HG02970 (cell line): ENCODE data around the gene KIRREL3.

Experiments used
- ATAC-seq: cut with Tn5 transposase; IDR thresholded peaks from one replicate; pipeline ENCODE4 v1.9.1; 2021; ENCODE audit warnings: mild to moderate bottlenecking, moderate library complexity, moderate number of reproducible peaks; ENCODE audit not compliant: unreplicated experiment, low FRiP score

KIRREL3 gene

GRCh38 chr11:126437731-126438130 lies 562.8 kb downstream of the KIRREL3 start:
- ATAC-seq = no peak

GRCh38 chr11:126436209-126436755 lies 564.3 kb downstream of the KIRREL3 start:
- no peak for ATAC-seq

DNA sequence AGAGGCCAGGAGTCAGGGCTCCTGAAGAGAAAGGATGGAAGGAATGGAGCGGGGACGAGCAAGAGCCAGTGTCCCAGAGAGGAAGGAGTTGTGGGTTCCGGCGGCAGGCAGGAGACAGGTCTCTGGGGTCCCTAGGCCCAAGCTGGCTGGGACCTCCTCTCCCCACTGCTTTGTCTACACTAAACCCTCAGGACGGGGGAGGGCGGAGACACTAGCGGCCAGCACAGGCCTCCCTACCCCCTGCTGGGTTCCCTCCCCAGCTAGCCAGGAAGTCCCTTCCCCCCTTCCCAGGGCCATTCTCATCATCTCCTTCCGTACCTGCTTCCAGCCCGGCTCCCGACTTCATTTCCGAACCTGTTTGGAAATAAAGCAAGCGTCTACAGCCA lies 565.6 kb downstream of the KIRREL3 start:
- ATAC-seq = no peak

DNA sequence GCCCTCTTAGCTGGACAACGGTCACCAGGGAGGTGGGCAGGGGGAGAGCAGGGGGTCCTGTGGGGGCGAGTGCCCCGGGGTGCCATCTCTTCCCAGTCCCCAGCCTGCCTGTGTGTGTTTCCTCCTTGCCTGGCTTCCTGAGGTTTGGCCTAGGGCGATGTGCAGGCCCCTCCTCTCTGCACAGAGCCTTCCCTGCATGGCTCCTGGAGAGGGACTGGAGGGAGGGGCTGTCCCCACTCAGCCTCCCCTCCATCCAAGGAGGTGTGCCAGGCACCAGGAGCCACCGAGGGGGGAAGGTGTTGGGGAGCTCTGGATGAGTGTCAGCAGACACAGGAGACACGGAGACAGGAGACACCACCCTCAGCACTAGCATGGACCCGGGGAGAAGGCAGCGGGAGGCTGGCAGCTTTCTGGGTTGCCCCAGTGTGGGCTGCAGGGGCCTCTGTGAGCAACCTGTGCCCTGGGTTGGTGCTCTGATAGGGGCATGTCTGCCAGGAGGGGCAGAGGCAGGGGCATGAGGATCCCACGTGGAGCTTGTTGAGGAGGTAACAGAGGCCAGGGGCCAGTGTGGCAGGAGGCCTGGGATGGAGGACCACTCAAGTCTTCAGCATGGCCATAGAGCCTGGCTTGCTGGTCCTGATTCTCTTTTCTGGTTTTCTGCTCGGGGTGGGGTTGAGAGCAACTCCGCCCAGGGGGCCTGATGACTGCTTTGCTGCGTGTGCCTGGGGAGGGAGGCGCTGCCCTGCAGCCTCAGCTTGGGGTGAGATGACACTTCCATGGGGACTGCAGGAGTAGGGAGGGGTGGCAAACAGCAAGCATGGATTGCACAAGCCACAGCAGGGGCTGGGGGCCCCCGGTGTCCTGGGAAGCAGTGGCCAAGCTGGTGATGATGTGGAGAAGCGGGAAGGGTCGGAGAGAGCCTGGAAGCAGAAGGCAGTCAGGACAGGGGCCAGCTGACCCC lies 566.3 kb downstream of the KIRREL3 start:
- no peak for ATAC-seq

DNA sequence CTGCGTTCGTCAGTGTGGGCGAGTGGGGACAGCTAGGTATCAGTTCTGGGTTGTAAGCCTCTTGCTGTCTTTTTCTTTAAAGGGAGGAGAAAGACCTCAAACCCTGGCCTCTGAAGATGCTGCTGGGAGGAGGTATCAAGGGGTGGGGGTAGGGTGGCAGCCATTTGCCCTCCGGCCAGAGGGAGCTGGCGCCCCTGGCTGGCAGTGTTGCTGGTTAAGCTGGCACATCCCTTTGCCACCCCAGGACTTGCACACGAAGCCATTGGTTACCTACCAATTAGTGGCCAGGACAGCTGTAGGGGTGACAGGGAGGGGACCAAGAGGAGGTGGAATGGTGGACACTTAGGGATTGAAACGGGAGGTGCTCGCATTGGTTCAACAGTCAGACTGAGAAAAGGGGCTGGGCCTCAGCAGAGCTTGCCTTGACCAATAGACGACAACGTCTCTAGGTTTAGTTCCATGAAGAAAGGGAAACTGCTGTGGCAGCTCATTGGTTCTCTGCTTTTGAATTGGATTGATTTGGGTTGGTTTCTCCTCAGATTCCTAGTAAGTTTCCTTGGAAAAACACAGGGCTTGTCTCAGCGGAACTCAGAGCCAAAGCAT lies 567.2 kb downstream of the KIRREL3 start:
- ATAC-seq = no peak

DNA sequence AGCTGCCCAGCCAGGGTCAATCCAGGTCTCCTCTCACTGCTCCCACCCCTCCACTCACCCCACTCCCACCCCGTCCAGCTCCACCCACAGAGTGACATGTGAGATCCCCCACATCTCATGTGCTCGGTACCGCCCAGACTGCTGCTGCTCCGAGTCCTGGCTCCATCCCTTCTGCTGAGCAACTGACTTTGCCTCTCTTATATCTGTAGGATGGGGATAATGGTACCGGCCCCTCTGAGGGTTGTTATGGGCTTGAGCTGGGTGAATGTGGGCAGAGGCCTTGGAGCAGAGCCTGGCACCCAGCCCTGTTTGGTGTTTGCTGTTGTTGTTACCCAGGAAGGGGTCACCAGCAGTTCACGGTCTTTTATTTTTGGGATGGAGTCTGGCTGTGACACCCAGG lies 568.0 kb downstream of the KIRREL3 start:
- ATAC-seq = no peak

- ATAC-seq = no peak
Observed at GRCh38 chr11:126432065-126432461, 568.5 kb downstream of the KIRREL3 start.

DNA sequence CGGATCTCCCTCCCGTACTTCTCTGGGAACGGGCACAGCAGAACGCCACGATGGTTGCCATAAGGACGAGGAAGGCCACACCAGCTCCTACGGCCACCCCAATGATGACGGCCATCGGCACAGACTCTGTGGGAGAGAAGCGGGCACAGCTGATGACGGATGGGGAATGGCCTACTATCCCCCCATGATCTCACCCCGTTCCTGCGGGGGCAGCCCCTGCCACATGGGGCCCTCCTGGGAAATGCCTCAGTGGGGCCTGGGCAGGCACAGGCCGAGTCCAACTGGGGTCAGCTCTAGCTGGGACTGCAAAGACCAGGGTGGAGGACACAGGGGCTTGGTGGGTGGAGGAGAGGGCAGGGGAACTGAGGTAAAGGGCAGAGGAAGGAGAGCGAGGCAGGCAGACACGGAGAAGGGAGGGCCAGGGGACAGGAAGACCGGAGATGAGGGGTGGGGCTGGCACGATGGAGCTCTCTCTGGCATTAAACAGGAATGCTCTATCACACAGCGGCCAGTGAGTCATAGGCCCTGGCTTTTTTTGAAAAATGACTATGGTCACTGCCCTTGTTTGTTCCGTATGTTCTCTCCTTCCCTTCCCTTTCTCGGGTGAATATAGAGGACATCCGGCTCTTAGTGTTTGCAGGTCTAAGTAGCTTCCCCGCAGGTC lies 569.0 kb downstream of the KIRREL3 start:
- no peak for ATAC-seq

GRCh38 chr11:126430581-126431335 lies 569.8 kb downstream of the KIRREL3 start:
- ATAC-seq = no peak

DNA sequence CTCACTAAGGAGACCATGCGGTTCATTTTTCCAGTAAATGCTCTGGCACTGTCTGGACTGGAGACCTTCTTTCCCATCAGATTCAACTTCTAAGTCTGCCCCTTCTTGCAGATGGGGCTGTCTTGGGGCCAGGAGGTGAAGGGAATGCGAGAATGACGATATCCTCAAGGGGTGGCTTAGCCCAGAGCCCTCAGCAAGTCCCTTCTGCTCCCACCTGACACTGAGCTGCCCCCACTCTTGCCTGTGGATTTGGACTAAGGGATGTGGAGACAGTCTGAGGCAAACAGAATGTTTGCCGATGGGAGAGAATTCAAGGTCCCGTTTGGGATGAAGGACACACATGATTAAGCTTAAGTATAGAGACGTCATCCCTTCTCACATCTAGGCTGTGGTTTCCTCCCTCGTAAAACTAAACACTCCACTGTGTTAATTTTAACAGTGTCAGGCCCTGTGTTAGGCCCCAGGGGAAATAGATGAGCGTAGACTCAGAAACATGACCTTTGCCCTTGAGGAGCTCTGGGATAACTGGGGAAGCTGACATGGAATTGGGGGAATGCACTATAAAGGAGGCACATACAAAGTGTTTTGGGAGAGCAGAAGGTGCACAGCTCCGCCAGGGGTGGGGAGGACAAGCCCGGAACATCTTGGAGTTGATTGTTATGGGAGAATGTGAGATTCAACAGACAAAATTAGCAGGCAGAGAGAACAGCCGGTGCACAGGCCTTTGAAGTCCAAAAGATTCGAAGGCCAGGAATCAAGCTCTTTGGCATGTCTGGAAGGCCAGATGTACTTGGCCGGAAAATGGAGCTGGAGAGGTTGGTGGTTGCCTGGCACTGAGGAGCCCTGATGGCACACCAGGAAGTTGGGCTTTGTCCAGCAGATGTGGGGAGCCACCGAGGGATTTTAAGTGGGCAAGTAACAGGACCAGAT lies 573.5 kb downstream of the KIRREL3 start:
- no peak for ATAC-seq

- no peak for ATAC-seq
Observed at GRCh38 chr11:126426106-126426505, 574.5 kb downstream of the KIRREL3 start.

DNA sequence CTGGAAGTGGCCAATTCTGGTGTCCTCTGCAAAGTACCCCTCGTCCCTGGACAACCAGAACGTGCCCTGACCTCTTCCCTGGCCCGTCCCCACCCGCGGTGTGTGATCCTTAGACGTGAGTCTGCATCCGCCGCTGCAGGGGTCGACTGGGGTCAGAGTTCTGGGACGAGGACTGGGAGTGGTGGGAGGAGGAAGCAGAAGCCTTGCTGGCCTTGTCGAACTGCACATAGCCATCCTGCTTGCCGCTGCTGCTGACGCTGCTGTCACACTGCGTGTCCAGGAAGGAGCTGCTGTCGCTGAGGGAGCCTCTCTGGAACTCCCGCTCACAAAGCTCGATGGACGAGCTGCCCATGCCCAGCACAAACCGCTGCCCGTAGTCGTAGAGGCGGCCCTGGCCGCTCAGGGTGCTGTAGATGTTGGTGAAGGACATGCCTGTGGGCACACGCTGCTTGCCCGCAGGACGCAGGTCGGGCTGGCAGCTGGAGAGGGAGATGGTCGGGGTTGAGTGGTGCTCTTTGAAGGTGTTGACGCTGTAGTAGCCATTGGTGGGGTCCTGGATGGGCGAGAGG lies 576.0 kb downstream of the KIRREL3 start:
- ATAC-seq = no peak

DNA sequence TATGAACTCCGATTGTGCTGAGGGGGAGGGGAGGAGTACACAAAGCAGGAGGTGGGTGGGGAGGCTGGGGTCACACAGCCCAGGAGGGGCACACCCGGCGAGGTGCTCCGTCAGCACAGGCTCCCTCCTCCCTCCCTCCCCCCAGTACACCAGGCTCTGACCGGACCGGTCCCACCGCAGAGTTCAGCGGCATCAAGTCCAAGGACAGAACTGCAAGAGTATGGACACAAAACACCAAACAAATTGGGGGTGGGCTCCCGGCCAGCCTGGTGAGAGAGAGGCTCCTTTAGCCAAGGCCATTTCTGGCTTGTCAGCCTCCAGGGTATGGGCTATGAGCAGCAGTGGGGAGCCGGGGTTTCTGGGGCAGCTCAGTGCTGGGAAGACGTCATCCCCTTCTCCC lies 576.8 kb downstream of the KIRREL3 start:
- no peak for ATAC-seq

DNA sequence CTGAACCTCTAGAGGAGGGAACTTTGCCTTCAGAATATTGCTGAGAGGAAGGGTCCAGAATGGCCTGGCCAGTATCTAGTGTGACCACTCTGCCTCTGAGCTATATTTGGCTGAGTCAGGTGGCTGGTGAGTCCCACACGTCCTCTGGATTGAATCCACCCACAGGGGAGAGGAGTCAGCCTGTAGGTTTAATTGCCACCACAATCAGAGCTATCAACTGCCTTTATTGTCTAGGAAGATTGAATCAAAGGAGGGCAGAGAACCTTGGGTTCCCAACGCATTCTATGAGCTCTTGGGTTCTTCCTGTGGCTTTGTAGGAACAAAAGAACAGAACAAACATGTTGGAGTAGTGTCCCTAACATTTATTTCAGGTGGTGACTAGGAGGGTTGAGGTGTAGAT lies 577.4 kb downstream of the KIRREL3 start:
- no peak for ATAC-seq

DNA sequence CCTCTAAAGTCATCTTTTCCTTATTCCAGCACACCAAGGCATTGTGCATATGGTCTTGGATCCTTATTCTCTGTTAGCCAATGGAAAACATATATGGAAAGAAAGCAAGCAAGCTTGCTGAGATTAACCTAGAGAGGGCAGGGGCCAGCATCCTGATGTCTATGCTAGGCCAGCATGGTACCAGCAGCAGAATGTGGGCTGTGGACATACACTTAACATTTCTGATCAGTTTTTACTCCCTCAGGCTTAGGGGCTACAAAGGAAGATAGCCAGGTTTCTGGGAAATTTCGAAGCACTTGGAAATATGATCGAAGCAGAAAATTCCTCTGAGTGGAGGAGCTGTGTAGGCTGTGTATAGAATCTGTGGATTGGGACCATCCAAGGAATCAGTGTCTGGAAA lies 578.1 kb downstream of the KIRREL3 start:
- ATAC-seq = no peak

DNA sequence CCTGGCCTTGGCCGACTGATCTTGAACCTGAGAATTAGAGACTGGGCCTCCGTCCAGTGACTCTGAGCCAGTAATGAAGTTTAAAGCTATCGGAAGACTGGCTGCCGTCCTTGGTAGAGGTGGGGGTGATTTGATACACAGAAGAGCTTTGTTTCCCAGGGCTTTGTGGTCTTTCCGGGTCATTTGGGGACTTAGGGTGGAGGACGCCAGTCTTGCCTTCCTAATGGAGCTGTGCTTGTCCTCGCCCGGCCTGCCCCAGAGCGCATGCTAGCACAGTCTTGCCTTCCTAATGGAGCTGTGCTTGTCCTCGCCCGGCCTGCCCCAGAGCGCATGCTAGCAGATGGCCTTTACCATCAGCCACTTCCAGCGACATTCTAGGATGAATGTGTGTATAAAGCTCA lies 579.3 kb downstream of the KIRREL3 start:
- ATAC-seq = no peak

GRCh38 chr11:126420698-126421256 lies 579.8 kb downstream of the KIRREL3 start:
- no peak for ATAC-seq

GRCh38 chr11:126419801-126420697 lies 580.5 kb downstream of the KIRREL3 start:
- ATAC-seq = no peak
